Liver (tissue), 9 donors: ENCODE results near the gene MED28. TPM values are rescaled to one million over a fixed set of nuclear protein-coding genes. Genes with fewer than 3 reads are reported as not detected.

ENCODE experiments used
- DNase-seq: peaks from one replicate; pipeline ENCODE4 v3.0.0-alpha.2; 2017; ENCODE audit warnings: low spot score
- H3K27ac ChIP-seq, 2 donors: one replicate each; pipeline ENCODE4 v1.7.0; 2013; ENCODE audit warnings: inconsistent platforms in 2 of 2, low read length in 2 of 2, control low read depth in 1 of 2, low read depth in 1 of 2, mild to moderate bottlenecking in 1 of 2
- H3K27me3 ChIP-seq, 4 donors: one replicate each; pipeline versions ENCODE4 v1.6.1 to v1.7.0; 2013; ENCODE audit warnings: low read length in 3 of 4, inconsistent platforms in 1 of 4, mild to moderate bottlenecking in 1 of 4, moderate library complexity in 1 of 4; ENCODE audit not compliant: control insufficient read depth in 4 of 4, insufficient read depth in 4 of 4
- H3K36me3 ChIP-seq, 4 donors: one replicate each; pipeline versions ENCODE4 v1.6.1 to v1.7.0; 2013; ENCODE audit warnings: low read length in 3 of 4, mild to moderate bottlenecking in 3 of 4, low read depth in 1 of 4, moderate library complexity in 1 of 4; ENCODE audit not compliant: control insufficient read depth in 4 of 4, insufficient read depth in 3 of 4
- H3K4me1 ChIP-seq, 4 donors: one replicate each; pipeline versions ENCODE4 v1.6.1 to v1.7.0; 2013; ENCODE audit warnings: low read length in 3 of 4, mild to moderate bottlenecking in 3 of 4, moderate library complexity in 1 of 4; ENCODE audit not compliant: control insufficient read depth in 4 of 4, insufficient read depth in 4 of 4
- H3K4me3 ChIP-seq, 3 donors: one replicate each; pipeline versions ENCODE4 v1.6.1 to v1.7.0; 2013; ENCODE audit warnings: low read length in 3 of 3, control low read depth in 1 of 3, low read depth in 1 of 3, mild to moderate bottlenecking in 1 of 3
- H3K9ac ChIP-seq, 2 donors: one replicate each; pipeline ENCODE4 v1.7.0; 2013; ENCODE audit warnings: low read length in 2 of 2, mild to moderate bottlenecking in 2 of 2, moderate library complexity in 2 of 2, control low read depth in 1 of 2, low read depth in 1 of 2
- H3K9me3 ChIP-seq, 4 donors: one replicate each; pipeline versions ENCODE4 v1.6.1 to v1.7.0; 2013; ENCODE audit warnings: low read length in 3 of 4; ENCODE audit not compliant: control insufficient read depth in 4 of 4
- ATF3 ChIP-seq: IDR thresholded peaks from 2 replicates; pipeline ENCODE4 v1.6.1; 2016; ENCODE audit warnings: antibody characterized with exemption
- CTCF ChIP-seq: fragments of 150-350 bp; IDR thresholded peaks from 2 replicates; pipeline ENCODE4 v1.5.1; 2017; ENCODE audit warnings: improper control_type of control experiment, low read depth, low read length; ENCODE audit not compliant: missing input control
- FOXA1 ChIP-seq: IDR thresholded peaks from 2 replicates; pipeline ENCODE4 v1.6.1; 2016; ENCODE audit warnings: antibody characterized with exemption
- FOXA2 ChIP-seq: IDR thresholded peaks from 2 replicates; pipeline ENCODE4 v1.6.1; 2016; ENCODE audit warnings: antibody characterized with exemption
- GABPA ChIP-seq, 2 donors: IDR thresholded peaks in 1 of 2; conservative IDR thresholded peaks in 1 of 2; 2 replicates each; pipeline ENCODE4 v1.6.1; 2016; ENCODE audit warnings: antibody characterized with exemption in 2 of 2, mild to moderate bottlenecking in 1 of 2, moderate library complexity in 1 of 2
- HNF4A ChIP-seq, 2 donors: conservative IDR thresholded peaks; 2 replicates each; pipeline ENCODE4 v1.6.1; 2016; ENCODE audit warnings: antibody characterized with exemption in 2 of 2, mild to moderate bottlenecking in 2 of 2
- HNF4G ChIP-seq: IDR thresholded peaks from 2 replicates; pipeline ENCODE4 v1.6.1; 2016; ENCODE audit warnings: antibody characterized with exemption
- MAX ChIP-seq: IDR thresholded peaks from 2 replicates; pipeline ENCODE4 v1.6.1; 2016; ENCODE audit warnings: antibody characterized with exemption
- NR2F2 ChIP-seq: IDR thresholded peaks from 2 replicates; pipeline ENCODE4 v1.6.1; 2016; ENCODE audit warnings: antibody characterized with exemption
- RAD21 ChIP-seq, 2 donors: IDR thresholded peaks; 2 replicates each; pipeline ENCODE4 v1.6.1; 2016; ENCODE audit warnings: antibody characterized with exemption in 2 of 2, mild to moderate bottlenecking in 2 of 2
- REST ChIP-seq: IDR thresholded peaks from 2 replicates; pipeline ENCODE4 v1.6.1; 2016; ENCODE audit warnings: antibody characterized with exemption, mild to moderate bottlenecking
- RXRA ChIP-seq, 2 donors: IDR thresholded peaks; 2 replicates each; pipeline ENCODE4 v1.6.1; 2017 to 2018; ENCODE audit warnings: antibody characterized with exemption in 2 of 2, mild to moderate bottlenecking in 1 of 2
- SP1 ChIP-seq: IDR thresholded peaks from 2 replicates; pipeline ENCODE4 v1.6.1; 2018; ENCODE audit warnings: antibody characterized with exemption, mild to moderate bottlenecking
- TAF1 ChIP-seq: conservative IDR thresholded peaks from 2 replicates; pipeline ENCODE4 v1.6.1; 2016; ENCODE audit warnings: antibody characterized with exemption, mild to moderate bottlenecking
- YY1 ChIP-seq: IDR thresholded peaks from 2 replicates; pipeline ENCODE4 v1.6.1; 2016; ENCODE audit warnings: antibody characterized with exemption, mild to moderate bottlenecking
- ZBTB33 ChIP-seq: IDR thresholded peaks from 2 replicates; pipeline ENCODE4 v1.6.1; 2016; ENCODE audit warnings: antibody characterized with exemption
- WGBS: extraction: QIAGEN DNeasy Blood & Tissue Kit; methylation state at CpG from one replicate; pipeline ENCODE4 v1.1.7; 2013; 5-methylcytosine and 5-hydroxymethylcytosine counted together
- polyA plus RNA-seq, 2 donors: library from polyadenylated mRNA; stranded (reverse) in 1 of 2; unstranded in 1 of 2; fragments of 200-250 nt in 1 of 2; fragments of >200 nt in 1 of 2; fragmentation: Nextera tagmentation in 1 of 2; extraction: Ambion mirVana in 1 of 2; gene quantifications; one replicate each; pipeline versions ENCODE4 v1.2.1 to v1.2.3, GENCODE V29; 2013 to 2015
- total RNA-seq, 2 donors: library from RNA; depleted of rRNA; stranded (reverse); fragments of >200 nt; gene quantifications; one replicate each; pipeline ENCODE4 v1.2.3, GENCODE V29; 2014
- donor health status: healthy.
- donor health status: healthy.
- donor health status: healthy.
- donor health status: healthy.
- donor health status: healthy.

MED28 gene
- total and polyA plus RNA-seq, 4 donors: 6.3 to 26.8 (median 9.1) TPM

- H3K27ac ChIP-seq: no peak overlapping the region
- no peaks in the 10 kb centered on the region for H3K9me3 ChIP-seq
- DNase-seq: no peak
- H3K4me3 ChIP-seq: no peak overlapping the region
- no peaks in the 10 kb centered on the region for H3K4me1 ChIP-seq
- peaks cover 7 to 43% (median 30%) of the 10 kb centered on the region in 4 donors for H3K36me3 ChIP-seq
- no peaks in the 10 kb centered on the region for H3K27me3 ChIP-seq
- TF ChIP-seq ATF3: no peak
- no peak for TF ChIP-seq FOXA1
- no peak for TF ChIP-seq GABPA (IDR thresholded peaks at IDR 0.05 in 1 of 2, conservative IDR thresholded peaks at IDR 0.05 in 1 of 2)
- no peak for TF ChIP-seq SP1
- no peak for TF ChIP-seq RAD21 (IDR thresholded peaks at IDR 0.05)
- no peak for TF ChIP-seq TAF1
- no peak for TF ChIP-seq HNF4G
- TF ChIP-seq RXRA (IDR thresholded peaks at IDR 0.05): no peak
- no peak for TF ChIP-seq ZBTB33
- TF ChIP-seq REST: no peak
- no peak for TF ChIP-seq HNF4A (conservative IDR thresholded peaks at IDR 0.05)
- no peak for TF ChIP-seq CTCF
- no peak for TF ChIP-seq YY1
- no peak for TF ChIP-seq FOXA2
- no peak for TF ChIP-seq NR2F2
- H3K9ac ChIP-seq: no peak overlapping the region
- 97% methylated on average over 9 of the region's 9 CpGs for WGBS
Observed at GRCh38 chr4:17633600-17633999, 19.2 kb downstream of the MED28 start.

- 97% methylated on average over 4 of the region's 4 CpGs for WGBS
- Histone ChIP-seq H3K36me3 (peaks cover 4 to 36% (median 24%) of the 10 kb centered on the region in 4 donors), H3K9ac (no peak overlapping the region), H3K27me3 (no peaks in the 10 kb centered on the region), H3K27ac (no peak overlapping the region), H3K4me1 (no peaks in the 10 kb centered on the region), H3K4me3 (no peak overlapping the region), H3K9me3 (no peaks in the 10 kb centered on the region)
- no peak for DNase-seq
- TF ChIP-seq HNF4G: no peak
- no peak for TF ChIP-seq MAX
- TF ChIP-seq FOXA2: no peak
- no peak for TF ChIP-seq TAF1
- TF ChIP-seq HNF4A (conservative IDR thresholded peaks at IDR 0.05): no peak
- TF ChIP-seq NR2F2: no peak
- TF ChIP-seq RAD21 (IDR thresholded peaks at IDR 0.05): no peak
- no peak for TF ChIP-seq REST
- no peak for TF ChIP-seq SP1
- TF ChIP-seq ATF3: no peak
- no peak for TF ChIP-seq ZBTB33
Observed at GRCh38 chr4:17635056-17635455, 20.6 kb downstream of the MED28 start.
